IPS DF 6.9 (cell line): ENCODE measurements around the gene CDH6.
"Not testable (repeated sequence)": the region's sequence is repeated elsewhere in the genome, so short reads cannot be mapped to it uniquely, and the experiment has no call there.

Experiments used
- DNase-seq: peaks from one replicate; pipeline ENCODE4 v3.0.0-alpha.2; 2013; ENCODE audit warnings: low read depth, low spot score
- H3K27ac ChIP-seq: one replicate; pipeline ENCODE4 v1.5.1; 2013; ENCODE audit warnings: low read length, control low read depth
- H3K27me3 ChIP-seq: 2 replicates; pipeline ENCODE4 v1.6.1; 2013; ENCODE audit warnings: mild to moderate bottlenecking, low read length; ENCODE audit not compliant: control insufficient read depth, insufficient read depth
- H3K36me3 ChIP-seq: 2 replicates; pipeline ENCODE4 v1.6.1; 2013; ENCODE audit warnings: low read length; ENCODE audit not compliant: control insufficient read depth, insufficient read depth
- H3K4me1 ChIP-seq: 2 replicates; pipeline ENCODE4 v1.6.1; 2013; ENCODE audit warnings: low read length; ENCODE audit not compliant: control insufficient read depth, insufficient read depth
- H3K4me3 ChIP-seq: 2 replicates; pipeline ENCODE4 v1.5.1; 2013; ENCODE audit warnings: mild to moderate bottlenecking, low read length
- H3K9me3 ChIP-seq: 2 replicates; pipeline ENCODE4 v1.6.1; 2013; ENCODE audit warnings: low read length, inconsistent platforms; ENCODE audit not compliant: control insufficient read depth, insufficient read depth
- WGBS: extraction: QIAGEN DNeasy Blood & Tissue Kit; methylation state at CpG from one replicate; pipeline ENCODE4 v1.1.7; 2013; ENCODE audit warnings: mixed read lengths, missing lambda C conversion rate; ENCODE audit not compliant: insufficient read length, insufficient coverage; 5-methylcytosine and 5-hydroxymethylcytosine counted together

Gene CDH6

GRCh38 chr5:31335456-31335855 lies 142.0 kb downstream of the CDH6 start:
- H3K4me1 ChIP-seq: no peaks in the 10 kb centered on the region
- H3K27me3 ChIP-seq: no peaks in the 10 kb centered on the region
- H3K27ac ChIP-seq: no peak overlapping the region
- H3K9me3 ChIP-seq: no peaks in the 10 kb centered on the region
- H3K36me3 ChIP-seq: no peaks in the 10 kb centered on the region
- DNase-seq: no peak
- H3K4me3 ChIP-seq: no peak overlapping the region

DNA sequence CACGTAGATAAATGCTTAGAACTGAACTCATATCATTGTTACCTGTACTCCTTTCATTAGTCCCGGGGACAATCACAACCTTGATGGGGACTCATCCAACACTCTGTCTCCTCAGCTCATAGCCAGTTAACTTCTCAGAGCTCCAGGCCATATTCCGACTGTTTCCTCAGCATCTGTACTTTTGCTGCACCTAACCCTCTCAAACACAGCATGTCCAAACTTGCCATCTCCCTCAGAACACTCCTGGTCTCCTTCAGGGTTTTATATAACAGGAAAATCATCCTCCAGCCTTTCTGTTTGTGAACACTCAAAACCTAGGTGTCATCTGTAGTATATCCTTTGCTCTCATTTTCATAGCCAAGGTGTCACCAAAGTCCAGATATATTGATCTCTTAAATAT lies 150.5 kb downstream of the CDH6 start:
- no peak for DNase-seq
- no CpG with 5 or more reads among the region's 3 CpGs for WGBS
- no peaks in the 10 kb centered on the region for H3K36me3 ChIP-seq

GRCh38 chr5:31346896-31347551 lies 153.5 kb downstream of the CDH6 start:
- WGBS: no CpG with 5 or more reads among the region's 3 CpGs
- Histone ChIP-seq H3K4me1 (no peaks in the 10 kb centered on the region), H3K36me3 (no peaks in the 10 kb centered on the region), H3K4me3 (no peak overlapping the region), H3K9me3 (no peaks in the 10 kb centered on the region), H3K27ac (no peak overlapping the region), H3K27me3 (no peaks in the 10 kb centered on the region)
- no peak for DNase-seq

More for the DNA sequence above, 150.5 kb downstream of the CDH6 start:
- H3K9me3 ChIP-seq: no peaks in the 10 kb centered on the region
- no peaks in the 10 kb centered on the region for H3K27me3 ChIP-seq
- no peak overlapping the region for H3K27ac ChIP-seq
- no peak overlapping the region for H3K4me3 ChIP-seq
- H3K4me1 ChIP-seq: no peaks in the 10 kb centered on the region

DNA sequence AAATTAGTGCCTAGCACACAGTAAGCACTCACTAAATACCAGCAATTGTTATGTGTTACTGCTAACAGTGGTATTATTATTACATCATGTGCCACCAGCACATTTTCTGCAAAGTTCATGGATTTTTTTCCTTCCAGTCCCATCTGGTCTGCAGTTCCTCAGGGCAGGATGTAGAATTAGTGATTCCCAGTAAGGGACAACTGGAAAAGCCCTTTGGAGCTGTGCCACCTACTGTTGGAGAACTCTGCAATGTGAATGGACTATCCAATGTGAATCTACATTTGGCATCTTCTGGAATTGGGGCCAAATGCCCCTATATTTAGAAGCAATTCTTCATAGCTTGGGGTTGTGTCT lies 154.0 kb downstream of the CDH6 start:
- Histone ChIP-seq H3K27ac (no peak overlapping the region), H3K27me3 (no peaks in the 10 kb centered on the region)

GRCh38 chr5:31350395-31350794 lies 156.9 kb downstream of the CDH6 start:
- no peaks in the 10 kb centered on the region for H3K9me3 ChIP-seq
- WGBS: no CpG with 5 or more reads among the region's 1 CpG
- DNase-seq: no peak
- no peaks in the 10 kb centered on the region for H3K4me1 ChIP-seq
- H3K27ac ChIP-seq: no peak overlapping the region
- H3K36me3 ChIP-seq: no peaks in the 10 kb centered on the region
- H3K27me3 ChIP-seq: no peaks in the 10 kb centered on the region
- no peak overlapping the region for H3K4me3 ChIP-seq

More for the DNA sequence above, 154.0 kb downstream of the CDH6 start:
- Histone ChIP-seq H3K4me3 (no peak overlapping the region), H3K4me1 (no peaks in the 10 kb centered on the region), H3K9me3 (no peaks in the 10 kb centered on the region), H3K36me3 (no peaks in the 10 kb centered on the region)
- DNase-seq: no peak

GRCh38 chr5:31355337-31355736 lies 161.9 kb downstream of the CDH6 start:
- Histone ChIP-seq H3K4me3 (no peak overlapping the region), H3K27ac (no peak overlapping the region), H3K9me3 (no peaks in the 10 kb centered on the region), H3K36me3 (no peaks in the 10 kb centered on the region), H3K4me1 (no peaks in the 10 kb centered on the region), H3K27me3 (no peaks in the 10 kb centered on the region)
- no peak for DNase-seq
- WGBS: no CpG with 5 or more reads among the region's 3 CpGs

DNA sequence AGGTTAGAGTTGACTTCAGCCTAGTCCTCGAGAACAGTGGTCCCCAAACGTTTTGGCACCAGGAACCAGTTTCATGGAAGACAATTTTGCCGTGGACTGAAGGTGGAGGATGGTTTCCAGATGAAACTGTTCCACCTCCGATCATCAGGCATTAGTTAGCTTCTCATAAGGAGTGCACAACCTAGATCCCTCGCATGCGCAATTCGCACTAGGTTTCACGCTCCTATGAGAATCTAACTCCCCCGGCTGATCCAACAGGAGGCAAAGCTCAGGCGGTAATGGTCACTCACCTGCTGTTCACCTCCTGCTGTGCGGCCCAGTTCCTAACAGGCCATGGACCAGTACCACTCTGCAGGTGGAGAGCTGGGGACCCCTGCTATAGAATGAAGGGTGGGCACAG lies 163.6 kb downstream of the CDH6 start:
- Histone ChIP-seq H3K4me3 (no peak overlapping the region), H3K36me3 (no peaks in the 10 kb centered on the region), H3K27me3 (no peaks in the 10 kb centered on the region), H3K4me1 (no peaks in the 10 kb centered on the region), H3K9me3 (no peaks in the 10 kb centered on the region), H3K27ac (no peak overlapping the region)
- no peak for DNase-seq
- WGBS: no CpG with 5 or more reads among the region's 11 CpGs

GRCh38 chr5:31359839-31360238 lies 166.4 kb downstream of the CDH6 start:
- no CpG with 5 or more reads among the region's 3 CpGs for WGBS
- DNase-seq: no peak

GRCh38 chr5:31361234-31361633 lies 167.7 kb downstream of the CDH6 start:
- H3K4me1 ChIP-seq: peaks cover 1% of the 10 kb centered on the region; the same call in 1 of the 2 replicates
- no peak overlapping the region for H3K4me3 ChIP-seq
- no peaks in the 10 kb centered on the region for H3K9me3 ChIP-seq
- no peaks in the 10 kb centered on the region for H3K27me3 ChIP-seq
- no CpG with 5 or more reads among the region's 1 CpG for WGBS
- no peak overlapping the region for H3K27ac ChIP-seq
- H3K36me3 ChIP-seq: no peaks in the 10 kb centered on the region
- no peak for DNase-seq

More at GRCh38 chr5:31359839-31360238, 166.4 kb downstream of the CDH6 start:
- Histone ChIP-seq H3K4me3 (no peak overlapping the region), H3K9me3 (no peaks in the 10 kb centered on the region), H3K36me3 (no peaks in the 10 kb centered on the region), H3K27me3 (no peaks in the 10 kb centered on the region), H3K4me1 (peaks cover 1% of the 10 kb centered on the region; the same call in 1 of the 2 replicates), H3K27ac (no peak overlapping the region)

DNA sequence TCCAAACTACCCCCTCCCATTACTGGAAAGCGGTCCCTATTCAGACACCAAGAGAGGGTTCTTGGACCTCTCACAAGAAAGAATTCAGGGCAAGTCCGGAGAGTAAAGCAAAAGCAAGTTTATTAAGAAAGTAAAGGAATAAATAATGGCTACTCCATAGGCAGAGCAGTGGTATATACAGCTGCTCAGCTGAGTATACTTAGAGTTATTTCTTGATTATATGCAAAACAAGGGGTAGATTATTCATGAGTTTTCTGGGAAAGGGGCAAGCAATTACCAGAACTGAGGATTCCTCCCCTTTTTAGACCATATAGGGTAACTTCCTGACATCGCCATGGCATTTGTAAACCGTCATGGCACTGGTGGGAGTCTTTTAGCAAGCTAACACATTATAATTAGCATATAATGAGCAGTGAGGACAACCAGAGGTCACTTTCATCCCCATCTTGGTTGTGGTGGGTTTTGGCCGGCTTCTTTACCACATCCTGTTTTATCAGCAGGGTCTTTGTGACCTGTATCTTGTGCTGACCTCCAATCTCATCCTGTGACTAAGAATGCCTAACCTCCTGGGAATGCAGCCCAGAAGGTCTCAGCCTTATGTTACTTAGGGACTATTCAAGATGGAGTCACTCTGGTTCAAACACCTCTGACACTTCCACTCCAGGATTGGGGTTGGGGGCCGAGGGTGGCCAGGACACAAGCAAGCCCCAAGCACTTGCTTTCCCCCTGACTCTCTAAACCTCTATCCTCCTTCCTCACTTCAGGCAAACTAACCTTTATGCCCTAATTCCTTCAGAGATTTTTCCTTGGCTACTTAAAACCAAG lies 168.4 kb downstream of the CDH6 start:
- not testable (repeated sequence) for H3K27ac ChIP-seq, H3K4me3 ChIP-seq, H3K36me3 ChIP-seq, H3K4me1 ChIP-seq, DNase-seq, H3K27me3 ChIP-seq, H3K9me3 ChIP-seq
- WGBS: no CpG with 5 or more reads among the region's 6 CpGs

DNA sequence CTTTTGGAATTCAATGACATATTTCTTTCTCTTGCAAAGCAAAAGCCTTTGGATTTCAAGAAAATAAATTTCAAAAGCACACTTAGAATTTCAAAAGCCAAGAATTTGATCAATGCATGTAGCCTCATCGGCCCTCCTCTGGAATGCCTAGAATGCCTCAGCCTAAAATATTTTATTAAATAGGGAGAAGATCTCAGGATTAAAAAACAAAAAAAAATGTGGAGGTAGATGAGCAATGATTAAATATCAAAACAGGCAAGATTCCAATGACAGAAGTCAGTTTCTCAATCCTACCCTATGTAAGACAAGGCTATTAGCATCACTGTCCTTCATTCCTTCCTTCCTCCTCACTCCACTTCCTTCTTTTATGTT lies 169.0 kb downstream of the CDH6 start:
- no peak overlapping the region for H3K27ac ChIP-seq
- no peak overlapping the region for H3K4me3 ChIP-seq
- WGBS: no CpG with 5 or more reads among the region's 1 CpG

More for the DNA sequence above, 169.0 kb downstream of the CDH6 start:
- DNase-seq: no peak
- H3K9me3 ChIP-seq: no peaks in the 10 kb centered on the region
- H3K4me1 ChIP-seq: peaks cover 1% of the 10 kb centered on the region; the same call in 1 of the 2 replicates
- H3K36me3 ChIP-seq: no peaks in the 10 kb centered on the region
- H3K27me3 ChIP-seq: no peaks in the 10 kb centered on the region
